Thymus (tissue), 11 donors: ENCODE data around the gene SDC3. TPM values are rescaled to one million over a fixed set of nuclear protein-coding genes. Genes with fewer than 3 reads are reported as not detected.
"Not testable (repeated sequence)": the region's sequence is repeated elsewhere in the genome, so short reads cannot be mapped to it uniquely, and the experiment has no call there.

Experiments used
- DNase-seq, 9 donors: peaks; one replicate each; pipeline ENCODE4 v3.0.0-alpha.2; 2013; ENCODE audit warnings: low spot score in 9 of 9, low read depth in 6 of 9, missing footprints in 1 of 9
- H3K27ac ChIP-seq, 2 donors: one replicate each; pipeline ENCODE4 v1.5.1; 2013; ENCODE audit warnings: control low read depth in 1 of 2, low read depth in 1 of 2, low read length in 1 of 2, mild to moderate bottlenecking in 1 of 2, moderate library complexity in 1 of 2
- H3K27me3 ChIP-seq, 2 donors: one replicate each; pipeline ENCODE4 v1.5.1; 2013; ENCODE audit warnings: low read length in 1 of 2; ENCODE audit not compliant: control insufficient read depth in 2 of 2, insufficient read depth in 1 of 2
- H3K36me3 ChIP-seq, 2 donors: one replicate each; pipeline ENCODE4 v1.5.1; 2013; ENCODE audit warnings: low read length in 1 of 2, mild to moderate bottlenecking in 1 of 2, moderate library complexity in 1 of 2; ENCODE audit not compliant: control insufficient read depth in 2 of 2, insufficient read depth in 2 of 2
- H3K4me1 ChIP-seq, 2 donors: one replicate each; pipeline ENCODE4 v1.5.1; 2013; ENCODE audit warnings: low read length in 2 of 2; ENCODE audit not compliant: control insufficient read depth in 2 of 2, insufficient read depth in 2 of 2
- H3K4me3 ChIP-seq, 2 donors: one replicate each; pipeline ENCODE4 v1.5.1; 2013; ENCODE audit warnings: low read length in 2 of 2, control low read depth in 1 of 2, mild to moderate bottlenecking in 1 of 2
- H3K9me3 ChIP-seq, 2 donors: one replicate each; pipeline ENCODE4 v1.5.1; 2013; ENCODE audit warnings: low read length in 1 of 2, mild to moderate bottlenecking in 1 of 2; ENCODE audit not compliant: control insufficient read depth in 2 of 2, insufficient read depth in 1 of 2
- WGBS: extraction: QIAGEN DNeasy Blood & Tissue Kit; methylation state at CpG from one replicate; pipeline ENCODE4 v1.1.7; 2013; 5-methylcytosine and 5-hydroxymethylcytosine counted together
- polyA plus RNA-seq: library from polyadenylated mRNA; stranded (reverse); fragments of 200-250 nt; gene quantifications from one replicate; pipeline ENCODE4 v1.2.3, GENCODE V29; 2013
- total RNA-seq: library from RNA; stranded (reverse); fragments of 120-200 nt; gene quantifications from one replicate; pipeline ENCODE4 v1.2.4, GENCODE V29; 2013
- donor health status: healthy.

SDC3 gene
- total and polyA plus RNA-seq, 2 donors, result 3.8 to 15.3 TPM

DNA sequence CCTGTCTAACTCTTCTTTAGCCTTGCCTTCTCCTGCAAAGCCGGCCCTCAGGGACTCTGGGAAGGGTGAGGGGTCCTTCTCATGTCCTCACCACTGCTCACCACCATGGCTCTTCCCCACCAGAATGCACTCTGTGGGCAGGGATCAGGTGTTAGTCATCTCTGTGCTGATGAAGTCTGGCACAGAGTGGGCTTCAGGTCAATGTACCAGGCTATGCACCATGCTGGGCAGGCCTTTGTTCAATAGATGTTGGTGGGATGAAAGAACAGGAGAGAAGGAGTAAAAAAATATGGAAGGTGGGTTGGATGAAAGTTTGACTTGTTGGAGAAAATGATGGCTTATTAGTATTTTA, 40.9 kb upstream of the SDC3 start:
- not testable (repeated sequence) for H3K4me3 ChIP-seq, DNase-seq, H3K27me3 ChIP-seq, H3K4me1 ChIP-seq, H3K9me3 ChIP-seq, H3K27ac ChIP-seq
- H3K36me3 ChIP-seq, result peaks cover 55 to 87% of the 10 kb centered on the region in 2 donors
- no CpG with 5 or more reads among the region's 1 CpG for WGBS

- WGBS, result 99% methylated on average over 1 of the region's 5 CpGs
- not testable (repeated sequence) for H3K27ac ChIP-seq, H3K4me3 ChIP-seq, H3K27me3 ChIP-seq, H3K9me3 ChIP-seq, H3K4me1 ChIP-seq, DNase-seq
- H3K36me3 ChIP-seq, result peaks cover 51 to 84% of the 10 kb centered on the region in 2 donors
Measured at GRCh38 chr1:30948813-30949486, 40.4 kb upstream of the SDC3 start.

GRCh38 chr1:30948278-30948677, 39.7 kb upstream of the SDC3 start:
- Histone ChIP-seq H3K9me3 (no peaks in the 10 kb centered on the region), H3K27me3 (no peaks in the 10 kb centered on the region), H3K27ac (no peak overlapping the region), H3K4me3 (no peak overlapping the region), H3K4me1 (no peaks in the 10 kb centered on the region), H3K36me3 (peaks cover 44 to 82% of the 10 kb centered on the region in 2 donors)
- no peak for DNase-seq
- WGBS, result 97% methylated on average over 3 of the region's 3 CpGs

DNA sequence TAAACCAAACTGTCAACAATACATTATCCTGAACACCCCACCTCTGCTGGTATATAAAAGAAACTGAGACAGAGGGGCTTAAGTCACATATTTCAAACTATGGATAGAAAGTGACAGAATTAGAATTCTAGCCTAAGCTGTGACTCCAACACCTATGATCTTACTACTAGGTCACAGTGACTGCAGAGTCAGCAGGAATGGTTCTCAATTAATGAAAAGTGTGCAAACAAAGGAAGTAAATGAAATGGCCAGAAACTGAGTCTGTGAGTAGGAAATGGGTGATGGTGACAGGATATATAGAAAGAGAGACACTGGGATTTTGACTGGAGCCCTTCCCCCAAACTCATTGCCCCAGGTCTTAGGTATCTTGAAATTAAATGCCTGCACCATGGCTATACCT, 38.7 kb upstream of the SDC3 start:
- Histone ChIP-seq H3K36me3 (peaks cover 45 to 78% of the 10 kb centered on the region in 2 donors), H3K4me1 (no peaks in the 10 kb centered on the region), H3K4me3 (no peak overlapping the region), H3K27me3 (no peaks in the 10 kb centered on the region), H3K9me3 (no peaks in the 10 kb centered on the region), H3K27ac (no peak overlapping the region)
- DNase-seq, result no peak

DNA sequence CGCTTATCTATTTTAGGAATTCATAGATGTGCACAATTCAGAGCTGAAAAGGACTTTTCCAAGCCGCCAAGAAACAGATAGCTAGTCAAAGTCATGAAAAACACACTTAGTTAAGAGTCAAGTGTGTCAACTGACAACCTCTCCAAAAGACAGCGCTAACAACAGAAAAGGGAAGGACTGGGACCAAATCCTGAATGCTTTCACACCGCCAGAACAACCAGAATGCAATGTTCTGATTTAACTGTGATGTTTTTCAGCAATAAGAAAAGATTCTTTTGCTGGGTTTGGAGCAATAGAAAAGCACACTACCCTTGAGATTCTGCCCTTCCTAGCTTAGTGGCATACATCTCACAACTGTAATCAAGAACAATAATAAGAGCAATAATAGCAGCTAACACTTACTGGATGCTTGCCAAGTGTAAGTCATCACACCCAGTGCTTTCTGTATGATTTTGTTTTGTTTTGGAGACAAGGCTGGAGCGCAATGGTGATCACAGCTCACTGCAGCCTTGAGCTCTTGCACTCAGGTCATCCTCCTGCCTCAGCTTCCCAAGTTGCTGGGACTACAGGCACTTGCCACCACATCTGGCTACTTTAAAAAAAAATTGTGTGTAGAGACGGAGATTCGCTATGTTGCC, 33.9 kb upstream of the SDC3 start:
- Histone ChIP-seq H3K9me3 (no peaks in the 10 kb centered on the region), H3K4me1 (no peaks in the 10 kb centered on the region), H3K4me3 (no peak overlapping the region), H3K27me3 (no peaks in the 10 kb centered on the region), H3K27ac (peak overlapping the region in 1 of 2 donors; percentile 5), H3K36me3 (peaks cover 43 to 66% of the 10 kb centered on the region in 2 donors)
- DNase-seq, result no peak
- WGBS, result 98% methylated on average over 7 of the region's 7 CpGs

- Histone ChIP-seq H3K4me3 (no peak overlapping the region), H3K27me3 (no peaks in the 10 kb centered on the region), H3K27ac (no peak overlapping the region), H3K9me3 (no peaks in the 10 kb centered on the region), H3K36me3 (peaks cover 56 to 68% of the 10 kb centered on the region in 2 donors), H3K4me1 (no peaks in the 10 kb centered on the region)
- DNase-seq, result no peak
Measured at GRCh38 chr1:30940541-30940940, 32.0 kb upstream of the SDC3 start.

GRCh38 chr1:30936541-30937171, 28.1 kb upstream of the SDC3 start:
- H3K27ac ChIP-seq, result no peak overlapping the region
- no peaks in the 10 kb centered on the region for H3K9me3 ChIP-seq
- DNase-seq, result no peak
- H3K4me3 ChIP-seq, result no peak overlapping the region
- peaks cover 64 to 71% of the 10 kb centered on the region in 2 donors for H3K36me3 ChIP-seq
- H3K27me3 ChIP-seq, result no peaks in the 10 kb centered on the region
- 97% methylated on average over 20 of the region's 20 CpGs for WGBS
- peaks cover 0 to 5% of the 10 kb centered on the region in 2 donors for H3K4me1 ChIP-seq

DNA sequence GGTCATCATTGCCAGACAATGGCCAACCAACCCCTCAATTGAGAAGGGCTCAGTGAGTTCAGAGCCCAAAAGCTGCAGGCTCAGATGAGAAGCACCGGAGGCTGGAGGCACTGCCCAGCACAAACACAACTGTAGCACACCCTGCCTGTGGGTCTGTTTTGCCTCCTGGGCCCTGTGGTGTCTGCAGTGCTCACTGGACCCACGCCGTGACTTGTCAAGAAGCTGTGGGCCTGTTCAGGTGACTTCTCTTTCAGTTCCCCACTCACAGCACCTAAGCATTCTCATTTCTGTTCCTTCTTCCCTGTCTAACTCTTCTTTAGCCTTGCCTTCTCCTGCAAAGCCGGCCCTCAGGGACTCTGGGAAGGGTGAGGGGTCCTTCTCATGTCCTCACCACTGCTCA, 27.2 kb upstream of the SDC3 start:
- H3K4me1 ChIP-seq, H3K9me3 ChIP-seq, H3K27ac ChIP-seq, H3K27me3 ChIP-seq, H3K4me3 ChIP-seq, DNase-seq: not testable (repeated sequence)
- peaks cover 68 to 71% of the 10 kb centered on the region in 2 donors for H3K36me3 ChIP-seq
- no CpG with 5 or more reads among the region's 4 CpGs for WGBS

DNA sequence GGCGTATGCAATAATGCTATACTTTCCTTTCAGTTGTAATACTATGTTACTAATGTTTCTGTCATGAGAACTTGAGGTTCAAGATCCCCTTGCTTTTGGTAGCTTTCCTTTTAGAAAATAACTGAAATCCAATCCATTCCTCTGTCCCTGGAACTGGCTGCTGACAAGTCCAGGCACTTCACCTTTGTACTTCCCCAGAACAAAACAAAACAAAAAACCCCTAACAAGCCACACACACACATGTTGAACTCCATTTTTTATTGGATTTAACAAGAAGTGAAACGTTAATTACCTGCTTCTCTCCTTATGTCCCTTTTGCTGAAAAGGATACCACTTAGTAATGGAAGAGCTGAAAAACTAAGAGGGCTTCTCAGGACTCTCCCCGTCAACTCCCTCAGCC, 26.1 kb upstream of the SDC3 start:
- Histone ChIP-seq H3K36me3 (peaks cover 60 to 64% of the 10 kb centered on the region in 2 donors), H3K9me3 (no peaks in the 10 kb centered on the region), H3K27me3 (no peaks in the 10 kb centered on the region), H3K27ac (peak overlapping the region in 1 of 2 donors; percentile 42), H3K4me3 (no peak overlapping the region), H3K4me1 (peaks cover 0 to 5% of the 10 kb centered on the region in 2 donors)
- 95% methylated on average over 3 of the region's 3 CpGs for WGBS
- DNase-seq, result peak in 1 of 9 donors; percentile 19
